ENCODE results near the gene HEBP1.

HEBP1 gene

DNA sequence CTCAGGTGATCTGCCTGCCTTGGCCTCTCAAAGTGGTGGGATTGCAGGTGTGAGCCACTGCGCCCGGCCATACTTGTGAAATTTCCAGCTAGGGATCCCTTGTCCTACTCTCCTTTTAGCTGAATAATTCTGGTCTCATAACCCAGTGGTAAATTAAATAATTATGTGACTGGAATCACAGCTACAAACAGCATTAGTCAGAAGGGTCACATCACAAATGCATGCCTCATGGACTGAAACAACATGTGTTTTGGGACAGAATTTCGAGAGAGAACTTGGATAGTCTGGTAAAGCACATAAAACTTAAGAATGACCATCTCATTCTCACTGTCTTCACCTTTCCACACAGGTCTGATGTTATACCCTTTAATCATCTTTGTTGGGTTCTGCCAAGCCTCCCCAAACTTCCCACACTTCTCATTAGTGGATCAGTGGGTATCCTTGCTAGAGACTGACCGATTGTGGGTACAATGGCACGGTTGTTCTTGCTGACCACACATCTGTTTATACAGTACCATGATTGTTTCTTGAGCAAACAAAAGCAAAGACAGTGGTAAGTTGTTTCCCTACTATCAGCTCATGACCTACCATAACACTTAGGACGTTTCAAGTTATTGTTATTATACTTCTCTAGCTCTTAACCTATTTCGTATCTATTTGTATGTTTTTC, 53.2 kb downstream of the HEBP1 start:
- DNase-seq = no peak

DNA sequence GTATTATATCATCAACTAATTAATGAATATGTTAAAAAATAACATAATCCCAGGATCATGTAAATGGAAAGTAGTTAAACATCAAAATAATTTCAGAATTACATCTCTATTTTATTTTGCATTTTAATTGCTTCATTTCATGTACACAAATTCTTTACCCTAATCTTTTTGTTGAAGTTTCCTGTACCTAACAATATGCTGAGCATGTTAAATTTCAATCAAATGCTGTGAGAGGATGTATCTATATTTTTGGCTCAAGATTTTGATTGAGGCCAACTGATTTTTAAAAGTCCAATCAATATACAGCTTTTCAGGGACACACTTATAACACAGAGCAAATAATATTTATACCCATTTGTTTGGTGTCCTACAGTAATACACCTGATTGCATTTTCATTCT, 54.5 kb downstream of the HEBP1 start:
- DNase-seq = no peak

DNA sequence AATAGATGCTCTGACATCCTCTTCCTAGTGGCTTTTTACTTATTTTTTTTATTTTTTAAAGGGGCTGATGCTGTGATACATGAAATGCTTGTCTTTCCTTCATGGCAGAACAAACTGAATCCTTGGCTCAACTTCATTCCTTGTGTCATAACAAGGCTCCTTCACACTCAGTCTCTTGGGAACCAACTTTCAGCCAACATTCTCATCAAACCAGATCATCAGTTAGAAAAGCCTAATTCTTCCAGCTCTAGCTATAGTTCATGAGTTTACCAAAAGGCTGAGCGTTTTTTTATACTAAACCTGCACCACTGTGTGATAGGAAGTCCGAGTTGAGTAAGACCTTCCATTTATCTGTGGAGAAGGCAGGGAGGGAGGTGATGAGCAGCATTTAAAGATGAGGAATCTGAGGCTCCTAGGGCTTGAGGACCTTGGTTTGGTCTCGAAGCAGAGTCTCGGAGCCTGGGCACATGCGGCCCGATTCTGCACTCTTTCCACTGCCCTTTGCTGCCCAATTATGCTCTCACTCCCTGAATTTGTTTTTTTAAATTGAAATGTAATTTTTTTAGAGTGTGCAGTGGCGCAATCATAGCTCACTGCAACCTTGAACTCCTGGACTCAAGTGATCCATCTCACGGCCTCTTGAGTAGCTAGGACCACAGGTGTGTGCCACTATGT, 56.3 kb downstream of the HEBP1 start:
- DNase-seq = no peak

DNA sequence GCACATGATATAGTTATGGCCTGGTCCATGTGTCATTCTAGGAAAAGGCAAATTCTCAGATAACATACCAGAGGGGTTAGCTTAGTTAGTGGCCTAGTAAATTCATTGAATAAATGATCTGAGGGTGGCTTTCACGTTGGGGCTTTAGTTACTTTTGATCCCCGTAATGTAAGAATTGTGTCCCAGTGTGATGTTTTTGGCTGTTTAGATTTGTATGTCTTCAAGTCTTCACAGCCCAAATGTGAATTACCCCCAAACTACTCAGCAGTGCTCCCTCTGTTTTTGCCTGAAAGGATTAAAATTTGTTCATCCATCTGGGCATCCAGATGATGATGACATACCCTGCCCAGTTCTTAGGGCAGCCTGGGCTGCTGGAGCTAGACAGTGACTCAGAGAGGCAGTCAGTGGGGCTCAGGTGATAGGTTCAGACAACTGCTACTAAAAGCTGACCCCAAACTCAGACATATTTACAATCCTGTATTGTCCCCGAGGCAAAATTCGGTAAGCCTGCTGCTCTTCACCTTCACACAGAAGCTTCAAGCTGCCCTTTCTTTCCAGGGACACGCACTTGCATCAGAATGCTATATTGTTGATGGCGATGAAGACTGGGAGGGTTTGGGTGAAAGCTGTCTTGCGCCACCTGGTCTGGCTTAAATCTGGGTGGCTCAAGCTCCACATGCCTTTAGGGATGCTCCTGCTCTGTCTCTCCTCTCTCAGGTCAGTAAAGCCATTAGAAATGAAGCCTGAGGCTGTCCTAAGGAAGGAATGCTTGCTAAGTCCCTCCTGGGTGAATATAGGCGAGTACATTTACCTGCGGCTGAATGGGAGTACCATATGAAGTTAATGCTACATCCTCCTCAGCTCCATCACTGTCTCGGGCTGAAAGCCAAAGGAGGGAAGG, 58.4 kb downstream of the HEBP1 start:
- DNase-seq = no peak

DNA sequence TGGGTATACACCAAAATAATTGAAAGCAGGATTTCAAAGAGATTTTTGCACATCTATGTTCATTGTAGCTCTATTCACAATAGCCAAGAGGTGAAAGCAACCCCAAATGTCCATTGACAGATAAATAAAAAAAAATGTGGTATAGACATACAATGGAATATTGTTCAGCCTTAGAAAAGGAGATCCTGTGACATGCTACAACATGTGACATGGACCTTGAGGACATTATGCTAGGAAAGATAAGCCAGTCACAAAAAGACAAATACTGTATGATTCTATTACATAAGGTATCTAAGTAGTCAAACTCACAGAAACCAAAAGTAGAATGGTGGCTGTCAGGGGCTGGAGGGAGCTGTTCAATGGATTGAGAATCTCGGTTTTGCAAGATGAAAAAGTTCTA, 60.2 kb downstream of the HEBP1 start:
- DNase-seq = no peak

- no peak for DNase-seq
These were observed 61.5 kb downstream of the HEBP1 start for GRCh38 chr12:12938541-12938940.

GRCh38 chr12:12936983-12937491, 63.0 kb downstream of the HEBP1 start:
- DNase-seq = no peak

DNA sequence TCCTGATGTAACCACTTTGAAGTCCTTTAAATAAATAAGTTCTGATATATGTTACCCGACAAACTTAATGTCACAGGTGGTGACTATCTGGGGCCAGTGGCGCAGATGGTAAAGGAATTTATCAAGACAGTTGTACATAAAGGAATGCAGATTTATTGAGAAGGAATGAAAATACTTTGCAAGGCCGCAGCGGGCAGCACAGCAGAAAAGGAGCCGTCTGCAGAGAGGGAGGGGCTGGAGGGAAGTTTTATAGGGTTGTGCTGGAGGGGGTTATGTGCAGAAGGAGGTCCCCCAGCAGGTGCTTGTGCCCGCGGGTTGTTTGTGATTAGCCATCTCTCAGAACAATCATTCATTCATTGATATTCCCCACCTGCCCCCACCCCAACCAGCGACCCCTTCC, 65.5 kb downstream of the HEBP1 start:
- DNase-seq = no peak

- DNase-seq = no peak
These were observed 66.3 kb downstream of the HEBP1 start for GRCh38 chr12:12933742-12934141.

DNA sequence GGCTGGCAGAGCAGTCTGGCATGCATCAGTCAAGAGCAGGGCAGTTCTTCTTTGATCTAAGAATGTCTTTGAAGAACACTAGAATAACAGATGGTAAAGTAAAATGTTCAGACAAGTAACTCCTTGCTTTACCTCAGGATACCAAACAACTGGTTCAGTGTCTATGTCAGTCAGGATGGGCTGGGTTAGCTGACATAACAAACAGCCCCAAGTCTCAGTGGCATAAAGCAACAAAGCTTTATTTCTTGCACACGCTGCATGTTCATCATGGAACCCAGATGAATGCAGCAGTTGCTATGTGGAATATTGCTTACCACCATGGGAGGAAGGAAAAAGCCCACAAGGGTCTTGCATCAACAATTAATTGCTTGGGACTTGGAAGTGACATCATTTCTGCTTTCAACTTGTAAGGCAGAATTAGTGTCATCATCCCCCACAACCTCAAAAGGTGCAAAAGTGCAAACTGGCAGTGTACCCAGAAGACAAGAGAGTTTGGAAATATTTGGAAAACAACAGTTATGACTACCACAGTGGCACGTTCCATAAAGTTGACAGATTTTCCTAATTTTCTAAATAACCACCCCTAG, 69.3 kb downstream of the HEBP1 start:
- DNase-seq = no peak

DNA sequence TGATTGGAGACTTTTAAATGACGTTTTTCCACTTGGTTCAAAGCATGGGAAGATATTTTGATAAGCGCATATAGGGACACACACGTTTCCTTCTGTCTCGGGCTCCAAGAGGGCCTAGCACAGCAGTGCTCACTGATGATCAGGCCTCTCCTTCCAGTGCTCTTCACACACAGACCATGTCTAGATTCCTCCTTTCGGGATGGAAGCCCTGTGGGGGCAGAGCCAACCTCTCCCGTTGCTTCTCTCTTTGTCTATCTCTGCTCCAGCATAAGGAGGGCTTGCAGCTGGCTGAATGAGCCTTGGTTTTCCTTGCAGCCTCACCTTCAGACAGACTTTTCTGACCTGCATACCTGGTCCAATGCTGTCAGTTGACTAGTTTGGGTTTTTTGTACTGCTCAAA, 70.4 kb downstream of the HEBP1 start:
- DNase-seq = no peak

- peak; percentile 75 for DNase-seq
These were observed 72.6 kb downstream of the HEBP1 start for GRCh38 chr12:12927211-12928079.

DNA sequence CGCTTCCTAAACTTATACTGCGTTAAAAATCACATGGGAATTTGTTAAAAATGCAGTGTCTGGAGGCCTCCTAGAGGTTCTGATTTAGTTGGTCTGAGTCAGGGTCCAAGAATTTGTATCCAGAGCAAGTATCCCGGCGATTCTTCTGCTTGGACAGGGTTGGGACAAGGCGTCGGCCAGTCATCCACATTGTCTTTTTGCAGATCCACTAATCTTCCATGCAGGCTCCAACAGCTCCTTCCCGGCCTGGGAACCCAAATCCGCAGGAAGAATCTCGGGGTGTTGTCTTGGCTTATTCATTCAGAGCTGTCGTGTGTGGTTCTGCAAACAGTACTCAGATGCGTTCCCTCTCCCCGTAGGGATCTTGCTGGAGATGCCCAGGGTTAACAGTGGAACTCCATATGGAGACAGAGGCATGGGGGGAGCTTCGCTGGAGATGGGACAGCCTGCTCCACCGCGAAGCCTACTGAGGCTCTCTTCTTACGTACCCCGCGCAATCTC, 73.4 kb downstream of the HEBP1 start:
- DNase-seq = no peak

DNA sequence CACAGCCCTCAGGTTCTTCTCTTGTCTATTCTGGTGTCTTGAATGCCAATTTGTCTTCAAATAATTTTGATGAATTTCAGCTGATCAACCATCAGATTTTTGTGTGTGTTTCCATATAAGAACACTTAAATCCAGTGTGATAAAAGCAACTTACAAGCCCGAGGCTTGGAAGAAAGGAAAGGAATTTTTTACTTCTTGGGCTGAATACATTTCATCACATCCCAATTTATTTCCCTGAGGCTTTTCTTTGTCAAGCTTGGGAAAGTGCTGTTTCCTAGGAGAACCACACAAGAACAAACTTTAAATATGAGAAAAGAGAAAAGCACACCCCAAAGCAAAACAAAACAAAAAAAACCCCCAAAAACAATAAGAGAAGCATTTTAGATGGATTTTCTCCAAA, 74.7 kb downstream of the HEBP1 start:
- no peak for DNase-seq
